ENCODE results near the gene SUPT20H. TPM values are rescaled to one million over a fixed set of nuclear protein-coding genes. Genes with fewer than 3 reads are reported as not detected.

SUPT20H gene
- total and polyA plus RNA-seq, 8 donors = 51.2 to 135 (median 107) TPM

GRCh38 chr13:37049810-37050209 lies 9.7 kb downstream of the SUPT20H start:
- Histone ChIP-seq H3K27me3 (no peaks in the 10 kb centered on the region), H3K4me1 (peaks cover 0 to 6% of the 10 kb centered on the region in 2 donors), H3K4me3 (no peak overlapping the region), H3K9me3 (no peaks in the 10 kb centered on the region), H3K36me3 (peaks cover 0 to 38% of the 10 kb centered on the region in 2 donors), H3K27ac (no peak overlapping the region)
- no peak for DNase-seq
- intact Hi-C loops (cut with DNase I) = no loop called here
- no peak for TF ChIP-seq CTCF (IDR thresholded peaks at IDR 0.05)
- no peak for ATAC-seq

DNA sequence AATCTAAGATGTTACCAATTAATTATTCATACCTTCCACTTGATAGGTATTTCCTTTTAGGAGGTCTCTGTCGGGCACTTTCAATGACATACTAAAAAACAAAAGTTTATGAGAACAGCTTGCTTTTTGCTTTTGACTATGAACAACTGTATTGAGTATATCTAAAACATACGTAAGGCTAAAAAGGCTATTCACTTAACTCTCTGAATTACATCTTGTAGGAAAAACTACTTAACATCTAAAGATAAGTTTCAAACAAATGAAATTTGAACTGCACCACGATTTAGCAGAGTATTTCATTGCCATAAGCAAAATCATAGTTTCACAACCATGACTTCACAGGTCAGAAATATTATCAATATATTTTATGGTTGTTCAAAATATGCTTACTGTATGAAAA lies 11.6 kb downstream of the SUPT20H start:
- Histone ChIP-seq H3K36me3 (peaks cover 0 to 56% of the 10 kb centered on the region in 2 donors), H3K27me3 (no peaks in the 10 kb centered on the region), H3K4me1 (peaks cover 0 to 6% of the 10 kb centered on the region in 2 donors), H3K27ac (no peak overlapping the region), H3K9me3 (no peaks in the 10 kb centered on the region), H3K4me3 (no peak overlapping the region)
- ATAC-seq (no peak), DNase-seq (no peak)
- intact Hi-C loops (cut with DNase I) = no loop called here
- no peak for TF ChIP-seq CTCF (IDR thresholded peaks at IDR 0.05)

DNA sequence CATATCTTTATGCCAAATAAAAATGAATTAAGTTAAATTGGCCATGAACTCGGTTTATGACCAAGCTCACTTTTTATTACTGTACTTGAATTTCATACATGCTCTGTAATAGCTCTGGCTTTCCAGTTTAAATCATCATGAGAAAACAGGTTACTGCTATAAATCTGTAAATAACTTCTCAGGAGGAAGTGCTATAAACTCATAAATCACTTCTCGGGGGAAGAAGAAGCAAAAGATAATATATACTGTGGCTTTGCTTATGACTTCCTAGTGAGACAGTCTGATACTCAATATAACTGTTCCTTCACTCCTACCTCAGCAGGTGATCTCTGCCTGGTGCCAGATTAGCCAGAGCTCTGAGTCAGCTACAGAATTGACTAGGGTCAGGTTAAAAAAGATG lies 12.5 kb downstream of the SUPT20H start:
- no peak for ATAC-seq
- H3K4me3 ChIP-seq = no peak overlapping the region
- no peak for TF ChIP-seq CTCF (IDR thresholded peaks at IDR 0.05)
- no peaks in the 10 kb centered on the region for H3K27me3 ChIP-seq
- peaks cover 0 to 64% of the 10 kb centered on the region in 2 donors for H3K36me3 ChIP-seq
- H3K27ac ChIP-seq = no peak overlapping the region
- peaks cover 0 to 6% of the 10 kb centered on the region in 2 donors for H3K4me1 ChIP-seq
- no peaks in the 10 kb centered on the region for H3K9me3 ChIP-seq
- intact Hi-C loops (cut with DNase I) = no loop called here
- no peak for DNase-seq

DNA sequence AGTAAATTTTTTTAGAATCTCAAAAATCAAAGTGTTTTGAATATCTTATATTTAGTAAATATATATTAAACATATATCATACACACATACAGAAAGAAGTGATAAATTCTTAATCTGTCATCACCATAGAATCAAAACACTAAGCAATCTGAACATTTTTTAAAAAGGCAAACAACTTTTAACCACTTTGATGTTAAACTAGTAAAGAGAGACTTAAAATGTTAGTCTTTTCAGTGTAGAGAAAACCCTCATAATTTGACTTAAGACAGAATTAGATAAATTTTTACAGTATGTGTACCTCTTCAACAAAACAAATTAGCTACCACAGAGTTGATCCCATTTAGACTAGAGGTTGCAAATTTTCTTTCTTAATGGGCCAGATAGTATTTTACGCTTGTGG lies 13.4 kb downstream of the SUPT20H start:
- ATAC-seq (no peak), DNase-seq (no peak)
- Histone ChIP-seq H3K4me1 (peaks cover 0 to 1% of the 10 kb centered on the region in 2 donors), H3K4me3 (no peak overlapping the region), H3K36me3 (peaks cover 0 to 74% of the 10 kb centered on the region in 2 donors), H3K9me3 (no peaks in the 10 kb centered on the region), H3K27me3 (no peaks in the 10 kb centered on the region), H3K27ac (no peak overlapping the region)
- intact Hi-C loops (cut with DNase I) = no loop called here
- no peak for TF ChIP-seq CTCF (IDR thresholded peaks at IDR 0.05)

- no peak for DNase-seq
- Histone ChIP-seq H3K36me3 (peaks cover 0 to 97% of the 10 kb centered on the region in 2 donors), H3K4me1 (no peaks in the 10 kb centered on the region), H3K27me3 (no peaks in the 10 kb centered on the region), H3K4me3 (no peak overlapping the region), H3K9me3 (no peaks in the 10 kb centered on the region), H3K27ac (no peak overlapping the region)
- TF ChIP-seq CTCF (IDR thresholded peaks at IDR 0.05) = no peak
- ATAC-seq = no peak
- intact Hi-C loops (cut with DNase I) = no loop called here
Observed at GRCh38 chr13:37040789-37041188, 18.7 kb downstream of the SUPT20H start.
